Effector memory CD4-positive, alpha-beta T cell (primary cell): ENCODE results near the gene ATF7IP2.

Experiments
- DNase-seq, 3 donors: peaks; one replicate each; pipeline ENCODE4 v3.0.0-alpha.2; 2020
- H3K27ac ChIP-seq: 2 replicates; pipeline ENCODE4 v1.7.0; 2013; ENCODE audit warnings: mild to moderate bottlenecking, low read length, moderate library complexity; ENCODE audit not compliant: insufficient read depth, poor library complexity, severe bottlenecking
- H3K27me3 ChIP-seq: replicated peaks from 2 replicates; pipeline ENCODE4 v1.7.0; 2013; ENCODE audit warnings: mild to moderate bottlenecking, low read length; ENCODE audit not compliant: insufficient read depth, control insufficient read depth, poor library complexity, severe bottlenecking
- H3K36me3 ChIP-seq: 2 replicates; pipeline ENCODE4 v1.7.0; 2013; ENCODE audit warnings: mild to moderate bottlenecking, low read length, moderate library complexity; ENCODE audit not compliant: control insufficient read depth, insufficient read depth
- H3K4me1 ChIP-seq: 2 replicates; pipeline ENCODE4 v1.7.0; 2013; ENCODE audit warnings: low read length, mild to moderate bottlenecking; ENCODE audit not compliant: control insufficient read depth, insufficient read depth, poor library complexity, severe bottlenecking
- H3K4me3 ChIP-seq: 2 replicates; pipeline ENCODE4 v1.7.0; 2013; ENCODE audit warnings: low read length, low read depth, mild to moderate bottlenecking; ENCODE audit not compliant: insufficient read depth, poor library complexity, severe bottlenecking
- H3K9me3 ChIP-seq: 2 replicates; pipeline ENCODE4 v1.7.0; 2013; ENCODE audit warnings: mild to moderate bottlenecking, low read length, moderate library complexity; ENCODE audit not compliant: control insufficient read depth

ATF7IP2 gene

GRCh38 chr16:10531582-10531981, 145.7 kb downstream of the ATF7IP2 start:
- H3K36me3 ChIP-seq: no peaks in the 10 kb centered on the region
- no peaks in the 10 kb centered on the region for H3K9me3 ChIP-seq
- no peak overlapping the region for H3K27ac ChIP-seq
- DNase-seq: no peak
- H3K4me3 ChIP-seq: no peak overlapping the region
- no peaks in the 10 kb centered on the region for H3K4me1 ChIP-seq
- no peaks in the 10 kb centered on the region for H3K27me3 ChIP-seq
